ENCODE measurements around the gene SLC30A5.
"Not testable (repeated sequence)": the region's sequence is repeated elsewhere in the genome, so short reads cannot be mapped to it uniquely, and the experiment has no call there.

Gene SLC30A5

GRCh38 chr5:69084195-69084594, 9.6 kb upstream of the SLC30A5 start:
- no peak overlapping the region for H3K27ac Mint-ChIP-seq
- no peaks in the 10 kb centered on the region for H3K9me3 Mint-ChIP-seq
- DNase-seq = no peak
- H3K4me3 Mint-ChIP-seq = no peak overlapping the region
- no peaks in the 10 kb centered on the region for H3K4me1 Mint-ChIP-seq (ENCODE audit: low read depth in 2 of 2)
- no peaks in the 10 kb centered on the region for H3K27me3 Mint-ChIP-seq
- H3K36me3 Mint-ChIP-seq (ENCODE audit: insufficient read depth) = no peaks in the 10 kb centered on the region
- no peak for ATAC-seq (replicated peaks)

- Mint-ChIP-seq H3K4me3 (no peak overlapping the region), H3K9me3 (no peaks in the 10 kb centered on the region), H3K4me1 (ENCODE audit: low read depth in 2 of 2) (no peaks in the 10 kb centered on the region), H3K36me3 (ENCODE audit: insufficient read depth) (no peaks in the 10 kb centered on the region), H3K27me3 (no peaks in the 10 kb centered on the region), H3K27ac (no peak overlapping the region)
- no peak for ATAC-seq (replicated peaks)
- no peak for DNase-seq
Observed at GRCh38 chr5:69084903-69085302, 8.9 kb upstream of the SLC30A5 start.

DNA sequence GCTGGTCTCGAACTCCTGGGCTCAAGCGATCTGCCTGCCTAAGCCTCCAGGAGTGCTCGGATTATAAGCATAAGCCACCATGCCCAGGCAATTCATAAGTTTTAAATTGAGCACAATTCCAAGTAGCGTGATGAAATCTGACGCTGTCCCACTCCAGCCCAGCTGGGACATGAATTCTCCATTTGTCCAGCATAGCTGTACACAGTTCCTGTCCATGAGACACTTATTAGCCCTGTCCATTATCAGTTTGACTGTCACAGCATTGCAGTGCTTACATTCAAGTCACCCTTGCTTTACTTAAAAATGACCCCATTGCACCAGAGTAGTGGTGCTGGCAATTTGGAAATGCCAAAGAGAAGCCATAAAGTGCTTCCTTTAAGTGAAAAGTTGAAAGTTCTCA, 7.6 kb upstream of the SLC30A5 start:
- no peaks in the 10 kb centered on the region for H3K27me3 Mint-ChIP-seq
- no peaks in the 10 kb centered on the region for H3K4me1 Mint-ChIP-seq (ENCODE audit: low read depth in 2 of 2)
- H3K4me3 Mint-ChIP-seq = no peak overlapping the region
- no peak for DNase-seq
- no peak overlapping the region for H3K27ac Mint-ChIP-seq
- ATAC-seq (replicated peaks) = no peak
- no peaks in the 10 kb centered on the region for H3K36me3 Mint-ChIP-seq (ENCODE audit: insufficient read depth)
- H3K9me3 Mint-ChIP-seq = no peaks in the 10 kb centered on the region

GRCh38 chr5:69088006-69088405, 5.8 kb upstream of the SLC30A5 start:
- peak overlapping the region in 1 of 2 donors; percentile 15 for H3K27ac Mint-ChIP-seq
- not testable (repeated sequence) for DNase-seq; H3K36me3 Mint-ChIP-seq (ENCODE audit: insufficient read depth); H3K4me3 Mint-ChIP-seq; H3K4me1 Mint-ChIP-seq (ENCODE audit: low read depth in 2 of 2); H3K27me3 Mint-ChIP-seq; H3K9me3 Mint-ChIP-seq; ATAC-seq (replicated peaks)

DNA sequence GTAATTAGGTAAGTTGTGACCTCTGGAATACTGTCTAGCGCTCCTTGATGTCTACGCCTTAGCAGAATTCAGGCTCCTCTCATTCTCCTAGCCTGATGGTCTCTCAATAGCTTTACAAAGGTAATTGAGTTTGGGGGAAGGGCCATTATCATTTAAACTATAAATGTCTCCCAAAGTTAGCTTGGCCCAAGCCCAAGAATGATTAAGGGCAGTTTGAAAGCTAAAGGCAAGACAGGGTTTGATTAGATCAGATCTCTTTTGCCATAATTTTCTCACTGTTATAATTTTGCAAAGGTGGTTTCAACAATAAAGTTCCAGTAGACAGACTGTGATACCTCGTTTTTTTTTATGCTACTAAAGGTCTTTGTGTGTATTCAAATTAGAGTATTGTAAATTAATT, 3.7 kb upstream of the SLC30A5 start:
- H3K27ac Mint-ChIP-seq = no peak overlapping the region
- H3K36me3 Mint-ChIP-seq (ENCODE audit: insufficient read depth) = peaks cover 16% of the 10 kb centered on the region
- ATAC-seq (replicated peaks) (no peak), DNase-seq (no peak)
- no peak overlapping the region for H3K4me3 Mint-ChIP-seq
- peaks cover under 1 to 2% of the 10 kb centered on the region in 2 donors for H3K4me1 Mint-ChIP-seq (ENCODE audit: low read depth in 2 of 2)
- no peaks in the 10 kb centered on the region for H3K27me3 Mint-ChIP-seq
- H3K9me3 Mint-ChIP-seq = no peaks in the 10 kb centered on the region

- Mint-ChIP-seq H3K27ac (no peak overlapping the region), H3K4me1 (ENCODE audit: low read depth in 2 of 2) (peaks cover 5 to 7% of the 10 kb centered on the region in 2 donors), H3K36me3 (ENCODE audit: insufficient read depth) (peaks cover 26% of the 10 kb centered on the region), H3K4me3 (no peak overlapping the region), H3K27me3 (no peaks in the 10 kb centered on the region), H3K9me3 (no peaks in the 10 kb centered on the region)
- DNase-seq (no peak), ATAC-seq (replicated peaks) (no peak)
Observed at GRCh38 chr5:69091771-69092170, 2.0 kb upstream of the SLC30A5 start.

DNA sequence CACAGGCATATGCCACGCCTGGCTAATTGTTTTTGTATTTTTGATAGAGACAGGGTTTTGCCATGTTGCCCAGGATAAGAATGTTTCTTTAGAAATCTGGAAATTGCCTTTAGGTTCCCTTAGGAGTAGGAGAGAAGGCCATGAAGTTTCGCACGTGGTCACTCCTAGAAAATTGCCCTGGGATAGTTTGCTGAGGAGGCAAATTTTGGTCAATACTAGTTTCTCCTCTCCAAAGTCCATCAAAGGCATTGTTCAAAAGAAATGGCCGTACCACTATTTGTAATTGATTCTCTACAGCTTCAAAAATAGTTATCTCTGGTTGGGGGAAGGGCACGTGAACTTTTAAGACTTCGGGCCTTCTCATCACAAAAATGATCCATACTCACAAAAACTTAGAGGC, 845 bp upstream of the SLC30A5 start:
- peaks cover 10 to 15% of the 10 kb centered on the region in 2 donors for H3K4me1 Mint-ChIP-seq (ENCODE audit: low read depth in 2 of 2)
- H3K4me3 Mint-ChIP-seq = no peak overlapping the region
- no peak for ATAC-seq (replicated peaks)
- no peaks in the 10 kb centered on the region for H3K9me3 Mint-ChIP-seq
- H3K36me3 Mint-ChIP-seq (ENCODE audit: insufficient read depth) = peaks cover 32% of the 10 kb centered on the region
- no peaks in the 10 kb centered on the region for H3K27me3 Mint-ChIP-seq
- peak overlapping the region in 1 of 2 donors; percentile 24 for H3K27ac Mint-ChIP-seq
- no peak for DNase-seq

- Mint-ChIP-seq H3K9me3 (no peaks in the 10 kb centered on the region), H3K27ac (peak overlapping the region in 1 of 2 donors; percentile 4), H3K4me3 (no peak overlapping the region), H3K27me3 (no peaks in the 10 kb centered on the region), H3K36me3 (ENCODE audit: insufficient read depth) (peaks cover 56% of the 10 kb centered on the region), H3K4me1 (ENCODE audit: low read depth in 2 of 2) (peaks cover 11 to 38% of the 10 kb centered on the region in 2 donors)
- DNase-seq (no peak), ATAC-seq (replicated peaks) (no peak)
Observed at GRCh38 chr5:69099302-69099701, 5.5 kb downstream of the SLC30A5 start.

DNA sequence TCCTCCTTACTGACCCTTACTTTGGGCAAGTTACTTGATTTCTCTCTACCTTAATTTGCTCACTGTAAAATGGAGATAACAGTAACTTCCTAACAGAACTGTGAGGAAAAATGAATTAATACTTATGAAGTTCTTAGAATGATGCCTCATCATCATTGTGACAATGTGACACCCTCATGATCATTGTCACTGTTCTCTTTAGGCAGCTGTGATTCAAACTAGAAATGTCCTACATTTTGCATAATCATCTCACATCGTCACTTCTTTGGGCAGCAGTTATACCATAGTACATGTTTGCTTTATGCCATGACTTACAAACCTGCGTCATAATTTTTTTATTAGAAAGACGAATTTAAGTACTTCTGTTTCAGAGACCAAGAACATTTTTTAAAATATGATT, 9.7 kb downstream of the SLC30A5 start:
- H3K4me1 Mint-ChIP-seq (ENCODE audit: low read depth in 2 of 2) = peaks cover 3 to 20% of the 10 kb centered on the region in 2 donors
- H3K27ac Mint-ChIP-seq = no peak overlapping the region
- H3K4me3 Mint-ChIP-seq = no peak overlapping the region
- no peak for DNase-seq
- peaks cover 71% of the 10 kb centered on the region for H3K36me3 Mint-ChIP-seq (ENCODE audit: insufficient read depth)
- H3K27me3 Mint-ChIP-seq = no peaks in the 10 kb centered on the region
- ATAC-seq (replicated peaks) = no peak
- H3K9me3 Mint-ChIP-seq = no peaks in the 10 kb centered on the region

- Mint-ChIP-seq H3K4me1 (ENCODE audit: low read depth in 2 of 2) (no peaks in the 10 kb centered on the region), H3K4me3 (no peak overlapping the region), H3K27ac (peak overlapping the region in 1 of 2 donors; percentile 77), H3K36me3 (ENCODE audit: insufficient read depth) (peaks cover 92% of the 10 kb centered on the region), H3K9me3 (no peaks in the 10 kb centered on the region), H3K27me3 (no peaks in the 10 kb centered on the region)
- DNase-seq (no peak), ATAC-seq (replicated peaks) (no peak)
Observed at GRCh38 chr5:69105996-69106906, 12.4 kb downstream of the SLC30A5 start.

GRCh38 chr5:69108367-69108766, 14.6 kb downstream of the SLC30A5 start:
- not testable (repeated sequence) for H3K4me1 Mint-ChIP-seq (ENCODE audit: low read depth in 2 of 2); H3K9me3 Mint-ChIP-seq; H3K27ac Mint-ChIP-seq; DNase-seq; H3K27me3 Mint-ChIP-seq; ATAC-seq (replicated peaks); H3K4me3 Mint-ChIP-seq
- peaks cover 83% of the 10 kb centered on the region for H3K36me3 Mint-ChIP-seq (ENCODE audit: insufficient read depth)

DNA sequence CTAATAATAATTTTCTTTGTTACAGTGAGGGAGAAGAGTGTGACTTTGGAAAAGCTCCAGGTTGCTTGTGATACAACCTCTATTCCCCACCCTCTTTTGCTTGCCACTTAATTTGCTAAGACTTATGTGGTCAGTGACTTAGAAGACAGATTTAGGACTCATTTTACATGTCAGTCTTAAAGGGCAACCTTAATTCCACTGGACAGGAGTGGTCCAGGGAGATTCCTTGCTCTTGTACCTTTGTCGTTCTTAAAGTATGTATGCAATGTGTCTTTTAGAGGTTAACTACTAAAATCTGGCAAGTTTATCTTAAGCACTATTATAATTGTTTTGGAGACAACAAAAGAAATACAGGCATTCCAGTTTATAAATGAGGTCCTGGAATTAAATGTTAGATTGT, 20.0 kb downstream of the SLC30A5 start:
- Mint-ChIP-seq H3K4me1 (ENCODE audit: low read depth in 2 of 2) (no peaks in the 10 kb centered on the region), H3K27ac (no peak overlapping the region), H3K36me3 (ENCODE audit: insufficient read depth) (peaks cover 80% of the 10 kb centered on the region), H3K4me3 (no peak overlapping the region), H3K9me3 (no peaks in the 10 kb centered on the region), H3K27me3 (no peaks in the 10 kb centered on the region)
- DNase-seq (no peak), ATAC-seq (replicated peaks) (no peak)

DNA sequence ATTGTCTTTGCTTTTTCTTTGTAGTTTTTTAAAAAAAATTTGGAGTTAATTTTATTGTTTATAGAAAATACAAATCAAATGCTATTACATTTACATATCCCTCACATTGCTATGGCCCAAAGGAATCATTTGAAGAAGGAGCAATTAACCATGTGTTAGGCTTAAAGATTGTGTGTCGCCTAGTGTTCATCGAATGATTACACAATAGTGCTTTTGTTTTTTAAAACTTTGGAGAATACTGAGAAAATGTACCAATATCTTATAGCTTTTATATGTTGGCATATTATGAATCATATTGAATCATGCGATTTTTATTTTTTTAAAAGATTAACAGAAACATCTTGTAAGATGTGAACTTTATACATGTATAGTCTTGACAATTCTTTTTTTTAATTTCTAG, 21.7 kb downstream of the SLC30A5 start:
- Mint-ChIP-seq H3K4me3 (no peak overlapping the region), H3K27me3 (no peaks in the 10 kb centered on the region), H3K27ac (no peak overlapping the region), H3K4me1 (ENCODE audit: low read depth in 2 of 2) (no peaks in the 10 kb centered on the region), H3K36me3 (ENCODE audit: insufficient read depth) (peaks cover 78% of the 10 kb centered on the region), H3K9me3 (no peaks in the 10 kb centered on the region)
- DNase-seq (no peak), ATAC-seq (replicated peaks) (no peak)

DNA sequence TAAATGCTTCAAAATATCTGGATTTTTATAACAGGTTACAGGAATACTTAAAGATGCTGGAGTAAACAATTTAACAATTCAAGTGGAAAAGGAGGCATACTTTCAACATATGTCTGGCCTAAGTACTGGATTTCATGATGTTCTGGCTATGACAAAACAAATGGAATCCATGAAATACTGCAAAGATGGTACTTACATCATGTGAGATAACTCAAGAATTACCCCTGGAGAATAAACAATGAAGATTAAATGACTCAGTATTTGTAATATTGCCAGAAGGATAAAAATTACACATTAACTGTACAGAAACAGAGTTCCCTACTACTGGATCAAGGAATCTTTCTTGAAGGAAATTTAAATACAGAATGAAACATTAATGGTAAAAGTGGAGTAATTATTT, 35.6 kb downstream of the SLC30A5 start:
- DNase-seq (no peak), ATAC-seq (replicated peaks) (no peak)
- Mint-ChIP-seq H3K27ac (no peak overlapping the region), H3K9me3 (no peaks in the 10 kb centered on the region), H3K4me1 (ENCODE audit: low read depth in 2 of 2) (no peaks in the 10 kb centered on the region), H3K27me3 (no peaks in the 10 kb centered on the region), H3K4me3 (no peak overlapping the region), H3K36me3 (ENCODE audit: insufficient read depth) (peaks cover 50% of the 10 kb centered on the region)

All from effector memory CD8-positive, alpha-beta T cell (primary cell).